RWPE1 (cell line): ENCODE results near the gene BSG.

Experiments used
- CTCF ChIA-PET: fragments of 350-600 bp; sonication (Branson Sonifier 250); formaldehyde crosslinking; extraction: SDS; loops from one replicate; lab custom pipeline; 2021; lab: Yijun Ruan, JAX
- POLR2A ChIA-PET: fragments of 400-600 bp; formaldehyde crosslinking; extraction: SDS; loops from one replicate; lab custom pipeline; 2020; ENCODE audit warnings: antibody characterized with exemption; ENCODE audit not compliant: low non-redundant PET; lab: Yijun Ruan, JAX
- DNase-seq: peaks from one replicate; pipeline ENCODE4 v3.0.0; 2012; ENCODE audit warnings: low spot score
- H3K27ac ChIP-seq: fragments of 450-650 bp; 2 replicates; pipeline ENCODE4 v1.5.1; 2017
- CTCF ChIP-seq: fragments of 450-650 bp; conservative IDR thresholded peaks from 2 replicates; pipeline ENCODE4 v1.5.1; 2017; ENCODE audit warnings: low read depth, mild to moderate bottlenecking

The BSG gene

GRCh38 chr19:539429-540030 is 32.9 kb upstream of the BSG start:
- H3K27ac ChIP-seq: no peak overlapping the region
- POLR2A ChIA-PET: no interaction called here
- no peak for DNase-seq
- no peak for TF ChIP-seq CTCF
- CTCF ChIA-PET: no interaction called here

- H3K27ac ChIP-seq: peak overlapping the region; percentile 20; the same call in 1 of the 2 replicates
- no peak for TF ChIP-seq CTCF
- CTCF ChIA-PET: interaction anchor here (0.8 kb wide), 1 partner anchor 19 kb away, joined by 3 read pairs; no protein-coding TSS in a partner anchor
- POLR2A ChIA-PET: no interaction called here
- DNase-seq: no peak
Measured at GRCh38 chr19:540867-541637, 31.3 kb upstream of the BSG start.

GRCh38 chr19:541699-542098 is 30.7 kb upstream of the BSG start:
- POLR2A ChIA-PET: no interaction called here
- TF ChIP-seq CTCF: no peak
- CTCF ChIA-PET: interaction anchor here (0.8 kb wide), 1 partner anchor 20 kb away, joined by 3 read pairs; no protein-coding TSS in a partner anchor
- no peak for DNase-seq
- H3K27ac ChIP-seq: peak overlapping the region; percentile 20

- no peak for TF ChIP-seq CTCF
- POLR2A ChIA-PET: interaction anchor here (1.0 kb wide), 1 partner anchor 10 kb away, joined by 3 read pairs; no protein-coding TSS in a partner anchor
- CTCF ChIA-PET: interaction anchor here (0.6 to 0.8 kb wide), 2 partner anchors 17 to 21 kb away, joined by 3 read pairs; no protein-coding TSS in a partner anchor
- DNase-seq: no peak
- H3K27ac ChIP-seq: peak overlapping the region; percentile 20
Measured at GRCh38 chr19:542173-542866, 30.1 kb upstream of the BSG start.

- TF ChIP-seq CTCF: no peak
- POLR2A ChIA-PET: no interaction called here
- CTCF ChIA-PET: no interaction called here
- no peak for DNase-seq
- peak within 1 kb of the TSS; percentile 20 for H3K27ac ChIP-seq
Measured at GRCh38 chr19:543910-544608, 28.3 kb upstream of the BSG start, which contains the start of gene GZMM. TSS of gene GZMM (plus strand) at chr19:544053. CDS start at chr19:544072, 19 bp downstream.

- no peak for DNase-seq
- ChIA-PET POLR2A (no interaction called here), CTCF (no interaction called here)
- H3K27ac ChIP-seq: no peak overlapping the region
- TF ChIP-seq CTCF: no peak
Measured at GRCh38 chr19:547117-547516, 25.3 kb upstream of the BSG start.
